Measurements from ENCODE around the gene BABAM2. TPM values are rescaled to one million over a fixed set of nuclear protein-coding genes. Genes with fewer than 3 reads are reported as not detected.
"Not testable (repeated sequence)": the region's sequence is repeated elsewhere in the genome, so short reads cannot be mapped to it uniquely, and the experiment has no call there.

The BABAM2 gene
- total RNA-seq, 1 experiment from 2014 or later: 46.1 TPM

- Histone ChIP-seq H3K4me3 (no peak overlapping the region), H3K9me2 (ENCODE audit: insufficient read depth) (no peaks in the 10 kb centered on the region), H3K9me3 (ENCODE audit: insufficient read depth, low read depth) (no peaks in the 10 kb centered on the region), H3K27me3 (ENCODE audit: insufficient read depth, low read depth) (no peaks in the 10 kb centered on the region), H3K27ac (no peak overlapping the region), H2AFZ (no peak overlapping the region), H3K36me3 (ENCODE audit: low read depth) (no peaks in the 10 kb centered on the region), H3K79me2 (ENCODE audit: low read depth) (no peaks in the 10 kb centered on the region), H3K4me2 (no peak overlapping the region), H3K4me1 (replicated peaks; ENCODE audit: insufficient read depth) (no peaks in the 10 kb centered on the region), H4K20me1 (ENCODE audit: insufficient read depth) (no peaks in the 10 kb centered on the region), H3F3A (ENCODE audit: insufficient read depth, low read depth) (no peaks in the 10 kb centered on the region)
- TF ChIP-seq EZH2 (IDR thresholded peaks at IDR 0.05; ENCODE audit: low read depth) (no peak), CTCF (conservative IDR thresholded peaks at IDR 0.05) (no peak)
- POLR2A ChIA-PET (ENCODE audit: unreplicated experiment): no interaction called here
- no peak for DNase-seq
- intact Hi-C loops (cut with micrococcal nuclease; ENCODE audit: unreplicated experiment): no loop called here
- no TSS peak for BruUV-seq (replicated peaks)
- CTCF ChIA-PET: no interaction called here
These were observed 366.7 kb downstream of the BABAM2 start for GRCh38 chr2:28257182-28257581.

- H4K20me1 ChIP-seq (ENCODE audit: insufficient read depth); H3K4me2 ChIP-seq; H3K36me3 ChIP-seq (ENCODE audit: low read depth); intact Hi-C loops (cut with micrococcal nuclease; ENCODE audit: unreplicated experiment); BruUV-seq (replicated peaks); CTCF ChIA-PET; H3K9me3 ChIP-seq (ENCODE audit: insufficient read depth, low read depth); POLR2A ChIA-PET (ENCODE audit: unreplicated experiment); H3K4me1 ChIP-seq (replicated peaks; ENCODE audit: insufficient read depth); H3K27ac ChIP-seq; H2AFZ ChIP-seq; H3K9me2 ChIP-seq (ENCODE audit: insufficient read depth); DNase-seq; H3F3A ChIP-seq (ENCODE audit: insufficient read depth, low read depth); H3K27me3 ChIP-seq (ENCODE audit: insufficient read depth, low read depth); H3K79me2 ChIP-seq (ENCODE audit: low read depth); H3K4me3 ChIP-seq: not testable (repeated sequence)
These were observed 368.7 kb downstream of the BABAM2 start for GRCh38 chr2:28259226-28259625.

- peaks cover 15% of the 10 kb centered on the region for H3K4me1 ChIP-seq (replicated peaks; ENCODE audit: insufficient read depth)
- TF ChIP-seq EZH2 (IDR thresholded peaks at IDR 0.05; ENCODE audit: low read depth) (no peak), CTCF (conservative IDR thresholded peaks at IDR 0.05) (no peak)
- BruUV-seq (replicated peaks): no TSS peak
- H3K4me2 ChIP-seq: no peak overlapping the region
- POLR2A ChIA-PET (ENCODE audit: unreplicated experiment): interaction anchor here (0.6 kb wide), 1 partner anchor 11 kb away, joined by 4 read pairs; no protein-coding TSS in a partner anchor
- intact Hi-C loops (cut with micrococcal nuclease; ENCODE audit: unreplicated experiment): no loop called here
- no peak for DNase-seq
- peaks cover 13% of the 10 kb centered on the region; the same call in 1 of the 2 replicates for H3F3A ChIP-seq (ENCODE audit: insufficient read depth, low read depth)
- CTCF ChIA-PET: no interaction called here
- no peak overlapping the region for H3K27ac ChIP-seq
- no peak overlapping the region for H2AFZ ChIP-seq
- H3K9me2 ChIP-seq (ENCODE audit: insufficient read depth): 0 out of 2 replicates have a peak, but pooled peaks cover under 1% of the 10 kb centered on the region
- H3K27me3 ChIP-seq (ENCODE audit: insufficient read depth, low read depth): no peaks in the 10 kb centered on the region
- H3K36me3 ChIP-seq (ENCODE audit: low read depth): no peaks in the 10 kb centered on the region
- no peaks in the 10 kb centered on the region for H3K79me2 ChIP-seq (ENCODE audit: low read depth)
- H3K9me3 ChIP-seq (ENCODE audit: insufficient read depth, low read depth): no peaks in the 10 kb centered on the region
- H3K4me3 ChIP-seq: no peak overlapping the region
- H4K20me1 ChIP-seq (ENCODE audit: insufficient read depth): no peaks in the 10 kb centered on the region
These were observed 373.2 kb downstream of the BABAM2 start for GRCh38 chr2:28263690-28264089.

- ChIA-PET CTCF (no interaction called here), POLR2A (ENCODE audit: unreplicated experiment) (no interaction called here)
- Histone ChIP-seq H3K79me2 (ENCODE audit: low read depth) (no peaks in the 10 kb centered on the region), H3K4me3 (no peak overlapping the region), H3K36me3 (ENCODE audit: low read depth) (peaks cover 7% of the 10 kb centered on the region; the same call in 1 of the 2 replicates), H2AFZ (no peak overlapping the region), H3K9me3 (ENCODE audit: insufficient read depth, low read depth) (no peaks in the 10 kb centered on the region), H3K4me2 (no peak overlapping the region), H3K9me2 (ENCODE audit: insufficient read depth) (0 out of 2 replicates have a peak, but pooled peaks cover 3% of the 10 kb centered on the region), H4K20me1 (ENCODE audit: insufficient read depth) (no peaks in the 10 kb centered on the region), H3K4me1 (replicated peaks; ENCODE audit: insufficient read depth) (peaks cover 49% of the 10 kb centered on the region), H3F3A (ENCODE audit: insufficient read depth, low read depth) (peaks cover 34% of the 10 kb centered on the region), H3K27me3 (ENCODE audit: insufficient read depth, low read depth) (no peaks in the 10 kb centered on the region), H3K27ac (no peak overlapping the region; the same call in 1 of the 2 replicates)
- intact Hi-C loops (cut with micrococcal nuclease; ENCODE audit: unreplicated experiment): no loop called here
- DNase-seq: no peak
- BruUV-seq (replicated peaks): no TSS peak
- TF ChIP-seq CTCF (conservative IDR thresholded peaks at IDR 0.05) (no peak), EZH2 (IDR thresholded peaks at IDR 0.05; ENCODE audit: low read depth) (no peak)
These were observed 376.8 kb downstream of the BABAM2 start for GRCh38 chr2:28267282-28267681.
